BE2C (cell line): ENCODE results near the gene POC1A.

Experiments
- DNase-seq: peaks from one replicate; pipeline ENCODE4 v3.0.0-alpha.2; 2020
- H3K27me3 ChIP-seq: fragments of 250-450 bp; sonication (Bioruptor Pico); 2 replicates; pipeline ENCODE4 v1.5.1; 2020; ENCODE audit warnings: mild to moderate bottlenecking
- H3K36me3 ChIP-seq: fragments of 250-450 bp; sonication (Bioruptor Pico); 2 replicates; pipeline ENCODE4 v1.5.1; 2020; ENCODE audit warnings: mild to moderate bottlenecking
- H3K4me1 ChIP-seq: fragments of 250-450 bp; sonication (Bioruptor Pico); 2 replicates; pipeline ENCODE4 v1.5.1; 2020
- H3K4me3 ChIP-seq: 2 replicates; pipeline ENCODE4 v1.5.1; 2011; ENCODE audit warnings: low read depth, low read length
- H3K9me3 ChIP-seq: fragments of 250-450 bp; sonication (Bioruptor Pico); 2 replicates; pipeline ENCODE4 v1.5.1; 2020
- TF ChIP-seq, protein P1 (sequence below): IDR thresholded peaks from 2 replicates; pipeline ENCODE4 v1.5.1; 2012; ENCODE audit warnings: mild to moderate bottlenecking, low read depth, low read length

POC1A gene

DNA sequence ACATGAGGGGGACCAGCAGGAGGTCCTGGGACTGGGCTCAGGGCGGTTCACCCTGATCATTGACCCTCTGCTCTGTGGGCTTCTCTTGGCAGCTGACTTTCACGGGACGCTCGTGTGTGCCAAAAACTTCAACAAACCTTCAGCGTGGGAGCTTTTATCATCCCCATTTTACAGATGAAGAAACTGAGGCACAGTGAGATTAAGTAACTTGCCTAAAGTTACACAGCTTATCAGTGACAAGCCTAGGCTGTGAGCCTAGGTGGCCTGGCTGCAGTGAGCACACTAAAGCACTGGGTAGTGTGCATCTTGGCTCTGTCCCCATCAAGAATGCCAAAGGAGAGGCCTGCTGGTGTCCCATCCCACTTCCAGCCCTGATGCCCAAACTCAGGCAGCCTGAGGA lies 74.3 kb downstream of the POC1A start:
- TF ChIP-seq, protein P1, sequence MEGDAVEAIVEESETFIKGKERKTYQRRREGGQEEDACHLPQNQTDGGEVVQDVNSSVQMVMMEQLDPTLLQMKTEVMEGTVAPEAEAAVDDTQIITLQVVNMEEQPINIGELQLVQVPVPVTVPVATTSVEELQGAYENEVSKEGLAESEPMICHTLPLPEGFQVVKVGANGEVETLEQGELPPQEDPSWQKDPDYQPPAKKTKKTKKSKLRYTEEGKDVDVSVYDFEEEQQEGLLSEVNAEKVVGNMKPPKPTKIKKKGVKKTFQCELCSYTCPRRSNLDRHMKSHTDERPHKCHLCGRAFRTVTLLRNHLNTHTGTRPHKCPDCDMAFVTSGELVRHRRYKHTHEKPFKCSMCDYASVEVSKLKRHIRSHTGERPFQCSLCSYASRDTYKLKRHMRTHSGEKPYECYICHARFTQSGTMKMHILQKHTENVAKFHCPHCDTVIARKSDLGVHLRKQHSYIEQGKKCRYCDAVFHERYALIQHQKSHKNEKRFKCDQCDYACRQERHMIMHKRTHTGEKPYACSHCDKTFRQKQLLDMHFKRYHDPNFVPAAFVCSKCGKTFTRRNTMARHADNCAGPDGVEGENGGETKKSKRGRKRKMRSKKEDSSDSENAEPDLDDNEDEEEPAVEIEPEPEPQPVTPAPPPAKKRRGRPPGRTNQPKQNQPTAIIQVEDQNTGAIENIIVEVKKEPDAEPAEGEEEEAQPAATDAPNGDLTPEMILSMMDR = no peak
- Histone ChIP-seq H3K27me3 (no peaks in the 10 kb centered on the region), H3K4me1 (no peaks in the 10 kb centered on the region), H3K4me3 (no peak overlapping the region), H3K9me3 (no peaks in the 10 kb centered on the region), H3K36me3 (no peaks in the 10 kb centered on the region)
- no peak for DNase-seq

DNA sequence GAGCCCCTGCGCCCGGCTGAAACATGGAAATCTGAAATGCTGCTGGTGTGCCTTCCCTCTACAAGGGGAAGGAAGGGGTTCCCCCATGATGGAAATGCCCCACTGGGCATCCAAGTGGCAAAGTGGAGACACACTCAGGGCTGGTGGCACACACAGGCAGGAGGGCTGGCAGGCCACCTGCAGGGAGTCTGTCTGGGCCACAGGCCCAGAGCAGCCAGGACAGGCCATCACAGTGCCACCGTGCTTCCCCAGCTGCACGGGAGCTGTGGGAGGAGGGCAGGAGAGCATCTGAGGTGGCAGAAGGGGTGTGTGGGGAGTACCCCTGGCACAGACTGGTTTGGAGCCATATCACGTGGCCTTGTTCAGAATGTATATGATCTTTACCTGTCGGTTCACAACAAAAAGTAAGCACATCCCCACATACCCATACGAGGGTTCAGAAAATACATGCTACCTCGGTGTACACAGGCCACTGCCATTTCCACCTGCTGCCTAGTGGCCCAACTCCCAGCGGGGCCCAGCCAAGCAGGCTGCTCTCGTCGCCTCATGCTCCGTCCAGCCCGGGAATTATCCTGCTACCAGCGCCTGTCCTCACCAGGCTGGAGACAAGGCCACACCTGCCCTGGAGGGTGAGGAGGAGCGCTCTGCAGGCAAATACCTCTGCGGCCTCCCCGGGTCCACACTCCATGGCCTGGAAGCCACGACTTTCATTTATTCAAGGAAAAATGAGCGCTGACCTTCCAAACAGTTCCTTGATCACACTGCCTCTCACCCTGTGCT lies 75.3 kb downstream of the POC1A start:
- TF ChIP-seq, protein P1 = no peak
- H3K36me3 ChIP-seq = no peaks in the 10 kb centered on the region

DNA sequence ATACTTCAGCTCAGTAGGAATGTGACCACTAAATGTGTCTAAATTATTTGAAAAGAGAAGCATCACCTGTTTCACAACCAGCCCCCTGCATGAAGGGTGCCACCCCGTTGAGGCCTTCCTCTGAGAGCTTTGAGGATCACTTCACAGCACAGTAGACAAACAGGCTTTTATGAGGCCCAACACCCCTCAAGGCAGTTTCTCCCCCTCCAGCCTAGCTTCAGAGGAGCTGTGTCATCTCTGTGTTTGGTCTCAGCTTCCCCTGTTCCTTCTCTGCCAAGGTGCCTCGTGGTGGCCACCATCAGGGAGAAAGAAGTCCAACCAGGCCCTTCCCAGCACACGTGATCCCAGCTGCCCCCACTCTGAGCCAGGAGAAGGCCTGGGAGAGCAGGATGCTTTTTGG lies 76.3 kb downstream of the POC1A start:
- H3K27me3 ChIP-seq = no peaks in the 10 kb centered on the region
- no peak overlapping the region for H3K4me3 ChIP-seq
- no peaks in the 10 kb centered on the region for H3K9me3 ChIP-seq
- no peaks in the 10 kb centered on the region for H3K4me1 ChIP-seq
- no peak for DNase-seq
- TF ChIP-seq, protein P1 = no peak
- H3K36me3 ChIP-seq = no peaks in the 10 kb centered on the region

More for the DNA sequence above, 75.3 kb downstream of the POC1A start:
- Histone ChIP-seq H3K27me3 (no peaks in the 10 kb centered on the region), H3K4me3 (no peak overlapping the region), H3K4me1 (no peaks in the 10 kb centered on the region), H3K9me3 (no peaks in the 10 kb centered on the region)
- DNase-seq = no peak

DNA sequence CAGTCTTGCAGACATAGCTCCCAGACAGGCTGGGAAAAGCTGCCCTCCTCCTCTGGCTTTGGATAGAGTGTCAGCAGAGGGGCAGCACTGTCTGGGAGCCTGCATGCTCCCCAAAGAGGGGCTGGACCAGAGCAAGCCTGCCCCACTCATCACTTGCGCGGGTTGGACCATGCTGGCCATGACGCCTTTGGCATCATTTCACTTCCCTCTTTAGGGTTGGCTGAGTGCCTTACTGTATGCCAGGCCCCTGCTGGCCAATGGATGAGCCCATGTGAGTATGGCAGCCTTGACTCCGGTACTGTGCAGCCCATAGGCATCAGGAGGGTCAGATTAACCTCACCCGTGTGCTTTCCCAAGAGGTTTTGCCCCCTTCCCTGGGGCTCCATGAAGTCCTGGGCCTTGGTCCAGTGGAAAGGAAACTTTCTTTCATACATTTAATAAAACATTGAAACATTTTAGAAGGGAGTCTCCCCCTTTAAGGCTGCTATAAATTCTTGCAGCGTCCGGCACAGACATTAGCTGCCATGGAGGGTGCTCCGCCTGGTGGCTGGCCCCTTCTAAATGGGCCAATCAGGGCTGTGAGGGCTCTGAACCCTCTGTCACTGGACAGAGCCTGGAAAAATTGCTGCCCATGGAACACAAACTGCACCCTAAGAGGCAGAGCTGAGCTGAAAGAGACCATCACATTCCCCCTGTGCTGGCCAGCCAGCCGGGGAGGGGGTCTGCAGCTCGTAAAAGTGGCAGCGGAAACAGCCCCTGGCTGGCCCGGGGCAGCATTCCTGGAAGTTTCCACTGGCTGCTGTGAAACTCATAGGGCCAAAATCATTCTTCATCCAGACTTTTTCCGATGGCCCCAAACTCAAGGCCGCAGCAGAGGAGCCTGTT lies 77.1 kb downstream of the POC1A start:
- Histone ChIP-seq H3K4me1 (no peaks in the 10 kb centered on the region), H3K36me3 (no peaks in the 10 kb centered on the region), H3K4me3 (no peak overlapping the region), H3K9me3 (no peaks in the 10 kb centered on the region), H3K27me3 (no peaks in the 10 kb centered on the region)
- TF ChIP-seq, protein P1 = no peak
- no peak for DNase-seq

DNA sequence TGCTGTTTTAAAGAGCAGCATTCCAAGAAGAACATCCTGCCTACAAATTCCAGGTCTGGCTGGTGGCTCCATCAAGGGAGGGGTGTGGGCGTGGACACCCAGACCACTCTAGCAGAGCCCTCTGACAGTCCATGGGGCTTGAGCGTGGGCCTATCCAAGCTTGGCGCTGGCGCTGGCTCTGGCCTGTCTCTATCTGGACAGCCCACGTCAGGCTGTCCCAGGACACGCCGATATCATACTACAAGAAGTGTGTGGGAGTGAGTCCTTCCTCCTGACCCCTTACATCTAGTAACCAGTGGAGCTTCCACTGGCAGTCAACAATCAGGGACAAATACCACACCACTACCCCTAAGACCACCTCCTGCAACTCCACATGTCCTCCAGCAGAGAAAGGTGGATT lies 80.7 kb downstream of the POC1A start:
- TF ChIP-seq, protein P1 = no peak
- no peaks in the 10 kb centered on the region for H3K9me3 ChIP-seq
- H3K4me3 ChIP-seq = no peak overlapping the region
- H3K27me3 ChIP-seq = no peaks in the 10 kb centered on the region
- no peaks in the 10 kb centered on the region for H3K36me3 ChIP-seq
- no peak for DNase-seq
- H3K4me1 ChIP-seq = no peaks in the 10 kb centered on the region
